HCEC 1CT (cell line): ENCODE results near the gene PSMA5.
"Not testable (repeated sequence)": the region's sequence is repeated elsewhere in the genome, so short reads cannot be mapped to it uniquely, and the experiment has no call there.

Experiments
- DNase-seq: peaks from one replicate; pipeline ENCODE4 v3.0.0-alpha.2; 2017

The PSMA5 gene

DNA sequence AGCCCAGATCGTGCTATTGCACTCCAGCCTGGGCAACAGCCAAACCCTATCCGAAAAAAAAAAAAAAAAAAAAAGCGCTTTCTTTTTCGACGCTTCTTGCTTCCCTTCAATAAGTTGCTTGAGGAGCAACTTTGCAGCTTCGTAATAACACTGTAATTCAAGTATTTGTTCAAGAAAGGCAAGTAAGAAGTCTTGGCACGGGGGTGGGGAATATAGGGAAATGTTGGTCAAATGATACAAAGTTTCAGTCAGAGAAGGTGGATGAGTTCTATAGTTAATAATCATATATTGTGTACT lies 871 bp upstream of the PSMA5 start:
- no peak for DNase-seq

DNA sequence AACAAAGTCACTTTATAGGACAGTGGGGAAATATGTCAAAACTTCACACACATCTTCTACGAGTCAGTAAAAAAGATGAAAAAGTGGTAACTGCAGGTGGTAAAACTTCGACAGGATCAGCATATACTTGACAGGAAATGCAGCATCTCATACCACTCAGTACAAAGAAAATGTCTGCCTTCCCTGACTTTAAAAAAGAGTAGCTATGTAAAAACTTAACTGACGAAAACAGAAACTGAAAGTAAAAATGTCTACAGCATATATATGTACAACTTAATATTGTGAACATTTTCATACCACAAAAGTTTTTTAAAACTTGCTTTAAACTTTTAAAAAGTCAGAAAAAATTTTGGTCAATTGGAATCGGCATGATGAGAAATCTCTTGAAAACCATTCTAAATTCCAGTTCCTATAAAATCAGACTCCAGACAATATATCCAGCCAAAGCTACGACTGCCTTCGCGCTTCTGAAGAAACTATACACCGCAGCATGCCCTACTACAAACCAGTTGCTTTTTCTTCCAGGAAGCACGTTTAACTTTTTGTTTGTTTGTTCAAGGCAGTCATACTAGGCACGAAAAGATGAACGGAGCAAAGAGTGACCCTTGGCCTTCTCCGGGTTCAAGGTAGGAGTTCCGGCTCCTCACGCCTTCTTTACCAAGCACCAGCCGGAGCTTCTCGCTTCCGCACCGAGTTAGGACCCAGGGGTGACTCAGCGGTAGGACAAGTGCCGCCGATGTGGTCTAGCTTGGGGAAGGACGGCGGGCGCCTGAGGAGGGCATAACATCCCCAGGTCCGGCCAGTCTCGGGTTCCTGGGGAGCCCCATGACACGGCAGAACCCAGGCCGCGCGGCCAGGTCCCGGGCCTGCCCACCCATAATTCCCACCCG lies 612 bp downstream of the PSMA5 start:
- DNase-seq: peak; percentile 67

DNA sequence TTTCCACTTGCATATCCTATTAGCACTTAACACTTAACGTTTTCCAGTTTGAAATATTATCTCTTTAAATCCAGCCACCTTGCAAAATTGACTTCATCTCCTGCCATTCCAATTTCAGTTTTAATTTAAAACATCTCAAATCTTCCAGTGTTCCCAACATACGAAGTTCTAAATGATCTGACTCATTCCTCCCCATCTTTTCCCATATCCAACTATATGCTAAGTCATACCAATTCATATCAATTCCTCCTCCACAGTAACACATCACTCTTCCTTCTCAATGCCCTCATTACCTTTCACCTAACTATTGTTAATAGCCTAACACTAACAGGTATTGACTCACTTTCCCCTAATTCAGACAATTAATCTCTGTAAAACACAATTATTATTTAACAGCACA lies 2.8 kb downstream of the PSMA5 start:
- no peak for DNase-seq

DNA sequence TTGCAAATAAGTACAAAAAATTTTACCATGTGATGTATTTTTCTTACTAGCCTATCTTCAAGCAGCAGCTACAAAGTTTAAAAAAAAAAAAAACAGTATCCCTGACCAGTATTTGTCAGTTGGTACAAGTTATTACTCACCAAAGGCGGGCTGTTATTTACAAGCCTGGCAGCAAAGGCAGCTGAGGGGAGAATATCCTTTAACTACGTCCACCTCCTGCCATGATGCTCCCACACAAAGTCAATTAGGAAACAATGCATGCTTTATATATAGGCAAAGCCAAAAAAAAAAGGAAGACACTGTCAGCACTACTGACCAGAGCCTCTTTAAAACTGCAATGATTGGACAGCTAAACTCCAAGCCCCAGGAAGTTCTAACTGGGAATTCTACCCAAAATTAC lies 13.7 kb downstream of the PSMA5 start:
- DNase-seq: no peak

DNA sequence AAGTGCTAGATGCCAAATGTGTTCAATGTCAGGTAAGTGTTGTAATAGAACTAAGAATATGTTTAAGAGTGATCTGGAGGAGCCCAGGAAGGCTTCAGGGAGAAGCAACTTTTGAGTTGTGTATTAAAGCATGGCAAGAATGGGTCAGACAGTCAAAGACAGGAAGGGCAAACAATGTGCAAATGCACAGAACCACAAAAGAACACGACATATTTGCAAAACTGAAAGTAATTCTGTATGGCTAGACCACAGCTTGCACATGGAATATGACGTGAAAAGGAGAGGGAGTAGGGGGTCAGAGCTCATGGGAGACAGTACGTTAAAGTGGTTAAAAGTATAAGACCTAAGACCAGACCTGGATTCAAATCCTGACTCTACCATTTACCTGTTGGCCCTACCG lies 21.4 kb downstream of the PSMA5 start:
- DNase-seq: no peak

DNA sequence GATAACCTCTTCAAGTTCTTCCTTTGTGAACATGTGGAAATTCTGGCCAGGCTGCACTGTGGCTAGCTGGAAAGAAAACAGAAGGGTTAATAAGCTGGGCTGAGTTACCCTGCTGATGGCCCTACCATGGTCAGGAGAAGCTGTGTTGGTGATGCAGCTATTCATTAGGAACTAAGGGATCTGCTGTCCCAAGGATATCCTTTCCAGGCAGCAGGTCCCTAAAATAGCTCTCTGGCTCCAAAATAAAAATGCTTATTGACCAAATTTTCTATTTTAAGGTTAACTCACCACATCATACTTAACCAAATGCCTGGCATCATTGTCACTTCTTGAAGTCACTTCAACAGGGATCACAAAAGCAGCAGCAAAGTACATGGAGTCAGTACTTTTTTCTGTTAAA lies 24.2 kb downstream of the PSMA5 start:
- DNase-seq: no peak

DNA sequence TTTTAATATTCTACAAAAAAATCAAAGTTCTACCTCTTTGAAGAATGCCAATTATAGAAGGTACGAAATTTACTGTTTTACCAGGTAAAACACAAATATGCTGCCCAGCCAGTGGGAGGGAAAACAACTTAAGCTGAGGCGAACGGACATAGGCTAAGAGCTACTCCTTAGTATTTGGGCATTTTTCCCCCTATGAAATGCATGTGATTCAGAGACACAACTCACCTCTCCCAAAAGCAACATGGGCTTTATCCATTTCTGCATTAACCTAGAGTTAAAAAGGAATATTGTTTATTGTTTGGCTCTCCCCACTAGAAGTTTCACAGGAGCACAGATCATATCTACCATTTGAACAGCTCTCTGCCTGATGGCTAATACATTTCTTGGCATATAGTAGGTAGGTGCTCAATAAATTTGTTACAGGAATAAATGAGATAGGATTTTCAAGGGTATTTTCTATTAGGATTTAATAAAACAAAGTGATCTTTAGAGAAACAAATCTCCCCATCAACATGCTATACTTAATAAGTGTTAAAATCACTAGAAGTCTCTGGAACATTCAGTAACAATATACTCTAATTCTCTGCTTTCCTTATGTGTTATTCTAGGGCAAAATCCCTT lies 26.1 kb downstream of the PSMA5 start:
- no peak for DNase-seq

DNA sequence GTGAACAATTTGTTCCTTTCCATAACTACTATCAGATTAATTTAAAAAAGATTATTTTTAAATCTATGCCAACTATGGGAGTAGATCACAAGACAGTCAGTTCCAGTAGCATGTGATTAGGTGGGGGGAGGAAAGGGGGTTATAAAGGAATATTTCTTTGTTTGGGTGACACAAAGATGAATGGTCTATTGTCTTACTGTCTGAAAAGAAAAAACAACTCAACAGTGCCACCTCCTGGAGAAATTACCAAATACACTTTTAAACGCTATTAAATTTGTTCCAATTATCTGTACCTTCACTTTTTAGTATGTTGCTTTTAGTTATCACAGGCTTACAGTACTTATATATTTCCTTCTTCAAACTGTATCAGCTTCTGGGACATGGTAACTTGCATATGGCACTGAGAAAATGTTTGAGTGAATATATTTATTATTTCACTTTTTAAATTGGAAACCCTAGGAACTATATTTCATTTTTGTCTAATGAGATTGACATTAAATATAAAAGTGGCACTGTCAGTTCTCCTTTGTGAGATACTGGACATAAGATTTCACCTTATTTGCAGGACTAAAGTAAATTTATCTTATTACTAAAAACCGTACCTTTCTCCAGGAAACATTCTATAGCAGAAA lies 26.8 kb downstream of the PSMA5 start:
- DNase-seq: peak; percentile 47

DNA sequence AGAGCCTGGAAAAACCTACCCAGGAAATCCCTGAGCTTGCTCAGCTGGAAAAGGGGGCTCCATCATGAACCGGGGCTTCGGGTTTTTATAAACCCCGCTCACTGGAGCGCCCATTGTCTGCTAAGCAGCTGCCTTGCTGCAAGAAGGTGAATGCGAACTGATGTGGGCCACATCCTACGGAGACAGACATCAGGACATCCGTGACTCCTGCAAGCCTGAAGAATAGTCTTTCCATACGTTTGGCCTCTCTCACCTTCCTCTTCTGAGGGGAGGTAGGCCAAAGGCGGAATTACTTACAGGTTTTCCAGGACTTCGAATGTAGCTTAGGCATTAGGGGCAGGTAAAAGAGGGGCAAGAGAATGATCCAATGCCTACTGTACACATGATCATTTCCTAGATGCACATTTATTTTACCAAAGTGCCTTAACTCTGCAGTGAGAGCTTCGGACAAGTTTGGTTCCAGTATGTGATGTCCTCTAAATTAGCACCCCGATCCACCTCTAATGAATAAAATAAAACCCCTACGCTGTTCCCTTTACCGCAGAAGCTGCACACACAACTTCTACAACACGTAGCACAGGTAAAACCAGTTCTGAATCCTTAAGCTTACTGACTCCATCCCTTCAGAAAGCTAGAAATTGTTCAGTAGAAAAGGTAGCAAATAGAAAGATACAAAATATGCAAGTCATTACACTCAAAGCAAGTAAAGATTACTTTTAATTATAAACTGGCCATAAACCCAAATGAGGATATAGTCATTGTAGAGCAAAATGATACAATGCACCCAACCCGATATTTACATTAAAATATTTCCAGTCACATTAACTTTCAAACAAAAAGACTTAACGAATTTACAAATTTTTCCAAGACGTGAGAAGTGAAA lies 27.7 kb downstream of the PSMA5 start:
- no peak for DNase-seq

DNA sequence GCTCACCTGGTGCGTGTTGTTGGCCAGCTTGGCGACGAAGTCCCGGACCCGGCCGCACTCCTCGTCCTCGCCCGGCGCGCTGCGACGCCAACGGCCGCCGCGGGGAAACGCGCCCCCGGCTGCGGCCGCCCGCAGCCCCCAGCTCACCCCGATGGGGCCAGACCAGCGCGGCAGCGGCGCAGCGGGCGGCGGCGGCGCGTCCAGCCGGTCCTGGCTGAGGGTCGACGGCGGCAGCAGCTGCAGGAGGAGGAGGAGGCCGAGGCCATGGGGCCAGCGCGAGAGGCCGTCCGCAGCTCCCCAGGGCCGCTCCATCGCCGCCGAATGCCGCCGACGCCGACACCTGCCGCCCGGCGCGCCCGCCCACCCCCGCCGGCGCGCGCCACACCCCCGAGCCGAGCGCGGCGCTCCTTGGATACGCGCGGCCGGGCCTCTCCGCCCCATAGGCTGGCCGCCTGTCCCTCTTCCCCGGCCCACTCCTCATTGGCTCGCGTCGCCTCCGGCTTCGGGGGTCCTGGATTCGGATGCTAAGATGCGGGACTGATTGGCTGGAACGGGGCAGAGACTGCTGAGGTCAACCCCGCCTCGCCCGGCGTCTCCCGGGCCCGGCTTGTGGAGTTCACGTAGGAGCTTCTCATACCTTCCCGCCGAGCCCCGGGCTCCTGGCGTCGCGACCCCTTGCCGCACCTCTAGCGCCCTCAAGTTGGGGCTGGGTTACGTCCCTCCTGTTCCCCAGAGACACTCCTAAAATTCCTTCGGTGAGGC lies 28.5 kb downstream of the PSMA5 start, which contains the start of gene SORT1:
Gene SORT1 (minus strand): TSS at position 338 of the 762 bp plus-strand sequence. CDS start 26 bp downstream, at position 312.
- DNase-seq: peak; percentile 88

DNA sequence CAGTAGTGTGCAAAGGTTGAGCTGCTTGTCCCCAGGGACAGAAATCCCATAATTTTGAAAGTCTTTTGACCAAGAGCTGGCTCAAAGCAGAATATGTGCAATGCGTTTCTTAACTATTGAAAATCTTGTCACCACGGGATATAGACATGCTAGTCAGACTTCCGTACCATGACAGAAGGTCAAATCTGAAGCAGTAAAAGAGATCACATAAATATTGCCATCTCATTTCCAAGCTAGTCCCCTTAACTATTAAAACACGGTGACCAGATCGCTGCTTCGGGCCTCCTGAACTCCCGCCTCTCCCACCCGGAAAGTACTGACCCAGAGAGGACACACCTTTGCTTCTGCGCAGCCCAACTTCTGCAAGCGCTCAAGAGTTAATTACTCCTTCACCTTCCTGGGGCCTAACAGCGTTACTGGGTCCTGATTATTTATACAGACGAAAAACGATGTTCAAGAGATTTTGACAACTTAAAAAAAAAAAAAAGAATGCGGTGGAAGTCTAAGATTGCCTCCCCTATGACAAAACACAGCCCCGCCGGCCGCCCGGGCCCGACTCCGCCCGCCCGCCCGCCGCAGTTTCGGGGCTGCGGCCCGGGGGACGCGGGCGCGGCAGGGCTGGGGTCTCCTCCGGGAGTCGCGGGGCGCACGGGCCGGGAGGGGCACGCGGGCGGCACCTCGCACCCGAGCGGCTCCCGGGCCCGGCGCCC lies 29.2 kb downstream of the PSMA5 start:
- no peak for DNase-seq

DNA sequence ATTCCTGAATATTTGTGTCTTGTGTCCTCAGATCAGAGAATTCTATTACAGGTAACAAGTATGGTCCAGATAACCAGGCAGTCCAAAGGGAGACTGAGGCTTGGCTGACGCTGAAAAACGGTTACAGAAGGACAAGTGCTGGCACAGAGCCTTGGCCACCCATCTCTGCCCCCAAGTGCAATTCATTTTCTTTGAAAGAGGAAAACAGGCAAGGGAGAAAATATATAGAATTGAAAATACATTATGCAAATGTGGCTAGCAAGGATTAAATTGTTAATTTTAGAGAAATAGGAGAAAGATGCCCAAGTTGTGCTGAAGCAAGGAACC lies 29.8 kb downstream of the PSMA5 start:
- DNase-seq: no peak

DNA sequence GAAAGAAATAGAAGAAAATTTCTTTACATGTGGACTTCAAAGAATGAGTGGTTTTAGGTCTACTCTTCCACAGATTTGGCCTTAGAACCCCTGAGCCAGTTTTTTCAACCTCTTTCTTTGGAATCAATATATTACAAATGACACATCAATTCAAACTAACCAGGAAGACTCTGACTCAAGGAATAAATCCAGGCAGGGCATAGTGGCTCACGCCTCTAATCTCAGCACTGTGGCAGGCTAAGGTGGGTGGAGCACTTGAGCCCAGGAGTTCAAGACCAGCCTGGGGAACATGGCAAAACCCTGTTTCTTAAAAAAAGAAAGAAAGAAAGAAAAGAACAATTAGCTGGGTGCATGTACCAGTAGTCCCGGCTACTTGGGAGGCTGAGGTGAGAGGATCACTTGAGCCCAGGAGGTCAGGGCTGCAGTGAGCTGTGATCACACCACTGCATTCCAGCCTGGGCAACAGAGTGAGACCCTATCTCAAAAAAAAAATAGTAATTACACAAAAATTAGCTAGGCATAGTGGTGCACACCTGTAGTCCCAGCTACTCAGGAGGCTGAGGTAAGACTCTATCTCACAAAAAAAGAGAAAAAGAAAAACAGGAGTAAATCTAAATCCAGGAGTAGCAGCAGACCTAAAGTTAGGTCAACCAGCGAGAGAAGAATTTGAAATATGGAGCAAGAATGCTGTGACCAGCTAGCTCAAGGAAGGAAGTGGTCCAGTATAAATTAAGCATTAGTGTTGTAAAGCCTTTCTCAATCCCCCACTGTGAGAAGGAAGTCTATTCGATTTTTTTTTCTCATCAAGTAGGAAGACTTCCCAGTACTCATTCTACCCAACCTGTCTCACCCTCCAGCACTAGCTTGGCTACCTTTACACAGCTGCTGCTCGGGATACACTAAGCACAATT lies 30.4 kb downstream of the PSMA5 start:
- DNase-seq: peak; percentile 68

DNA sequence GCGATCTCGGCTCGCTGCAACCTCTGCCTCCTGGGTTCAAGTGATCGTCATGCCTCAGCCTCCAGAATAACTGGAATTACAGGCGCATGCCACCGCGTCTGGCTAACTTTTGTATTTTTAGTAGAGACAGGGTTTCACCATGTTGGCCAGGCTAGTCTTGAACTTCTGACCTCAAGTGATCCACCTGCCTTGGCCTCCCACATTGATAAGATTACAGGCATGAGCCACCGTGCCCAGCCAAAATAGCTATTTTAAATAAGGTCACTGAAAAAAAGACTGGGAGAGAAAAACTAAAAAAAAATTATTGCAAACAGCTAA lies 31.0 kb downstream of the PSMA5 start:
- not testable (repeated sequence) for DNase-seq

DNA sequence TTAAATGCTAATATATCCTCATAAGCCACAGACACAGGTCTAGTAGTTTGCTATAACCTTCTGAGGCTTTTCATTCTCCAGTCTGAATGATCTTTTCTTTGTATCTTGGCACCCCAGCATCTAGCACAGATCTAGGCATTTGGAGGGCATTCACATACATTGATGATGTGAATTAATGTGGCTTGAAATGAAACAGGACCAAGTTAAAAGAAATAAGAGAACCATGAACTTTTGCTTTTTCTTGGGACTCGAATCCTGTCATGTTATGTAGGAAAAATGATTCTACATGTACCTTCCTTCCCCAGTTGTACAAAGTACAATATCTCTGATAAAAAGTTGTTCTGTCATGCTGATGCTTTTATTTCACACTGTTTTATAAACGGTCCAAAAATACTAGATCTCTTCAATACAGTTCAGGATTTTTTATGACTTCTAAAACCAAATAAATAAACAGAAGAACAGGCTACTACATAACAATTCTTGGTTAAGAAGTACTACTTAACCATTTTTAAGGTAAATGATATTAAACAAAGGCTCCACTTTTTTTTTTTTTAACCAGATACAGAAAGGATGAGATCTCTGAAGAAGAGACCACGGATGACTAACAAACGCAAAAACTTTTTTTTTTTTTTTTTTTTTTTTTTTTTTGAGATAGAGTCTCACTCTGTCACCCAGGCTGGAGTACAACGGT lies 31.5 kb downstream of the PSMA5 start:
- no peak for DNase-seq

DNA sequence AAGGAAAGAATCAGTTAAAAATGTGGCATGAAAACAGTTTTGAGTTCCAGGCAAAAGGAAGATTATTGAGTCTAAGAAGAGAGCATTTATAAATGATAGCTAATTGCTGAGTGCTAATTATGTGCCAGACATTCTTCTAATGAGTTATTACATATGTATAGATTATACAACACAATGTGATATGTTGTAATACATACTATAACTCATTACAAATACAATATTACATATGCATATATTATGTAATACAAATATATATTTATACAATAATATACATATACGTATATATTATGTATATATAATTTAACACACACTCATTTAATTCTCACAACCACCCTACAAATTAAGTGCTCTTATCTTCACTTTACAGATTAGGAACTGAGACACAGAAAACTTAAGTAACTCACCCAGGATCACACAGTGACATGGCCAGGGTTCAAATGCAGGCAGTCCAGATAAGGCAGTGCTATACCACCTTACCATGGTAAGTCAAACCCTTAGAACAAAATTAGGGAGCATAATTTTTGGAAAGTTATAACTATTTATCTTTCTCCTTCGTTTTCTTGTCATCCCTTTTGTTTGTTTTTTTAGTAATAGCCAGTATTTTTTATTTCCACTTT lies 32.5 kb downstream of the PSMA5 start:
- DNase-seq: no peak

DNA sequence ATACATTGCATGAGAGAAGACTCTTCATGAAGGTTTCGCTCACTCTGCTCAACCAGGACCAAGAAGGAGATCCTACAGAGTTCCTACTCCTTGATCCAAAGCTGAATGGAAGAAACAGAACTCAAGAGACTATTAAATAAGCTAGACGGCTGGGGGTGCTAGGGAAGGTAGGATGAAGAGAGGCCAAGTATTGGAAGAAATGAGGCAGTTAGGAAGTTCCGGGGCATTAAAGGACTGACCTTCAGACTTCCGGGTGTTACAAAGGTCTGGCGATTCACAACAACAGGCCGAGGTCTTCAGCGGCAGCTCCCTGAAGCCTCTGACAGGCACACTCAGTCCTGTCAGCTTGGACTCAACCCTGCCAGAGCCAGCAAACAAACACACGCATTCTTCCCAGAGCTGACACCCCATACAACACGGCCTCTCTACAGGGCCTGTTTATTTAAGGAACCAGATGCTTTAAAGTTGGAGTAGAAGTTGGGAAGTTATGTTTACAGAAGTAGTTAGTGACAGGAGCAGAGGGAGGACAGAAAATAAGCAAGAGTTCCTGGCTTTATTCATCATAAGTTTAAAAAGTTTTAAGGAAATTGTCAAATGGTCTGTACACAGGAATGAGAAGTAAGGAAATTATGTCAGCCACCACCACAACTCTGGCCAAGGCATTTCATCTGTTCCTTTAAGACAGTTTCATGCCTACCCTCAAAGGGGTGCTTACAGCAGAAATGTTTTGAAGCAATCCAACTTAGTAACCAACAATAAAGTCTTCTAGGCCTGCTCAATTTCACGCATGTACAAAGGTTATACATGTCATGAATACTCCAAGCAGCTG lies 33.2 kb downstream of the PSMA5 start:
- peak; percentile 76 for DNase-seq

DNA sequence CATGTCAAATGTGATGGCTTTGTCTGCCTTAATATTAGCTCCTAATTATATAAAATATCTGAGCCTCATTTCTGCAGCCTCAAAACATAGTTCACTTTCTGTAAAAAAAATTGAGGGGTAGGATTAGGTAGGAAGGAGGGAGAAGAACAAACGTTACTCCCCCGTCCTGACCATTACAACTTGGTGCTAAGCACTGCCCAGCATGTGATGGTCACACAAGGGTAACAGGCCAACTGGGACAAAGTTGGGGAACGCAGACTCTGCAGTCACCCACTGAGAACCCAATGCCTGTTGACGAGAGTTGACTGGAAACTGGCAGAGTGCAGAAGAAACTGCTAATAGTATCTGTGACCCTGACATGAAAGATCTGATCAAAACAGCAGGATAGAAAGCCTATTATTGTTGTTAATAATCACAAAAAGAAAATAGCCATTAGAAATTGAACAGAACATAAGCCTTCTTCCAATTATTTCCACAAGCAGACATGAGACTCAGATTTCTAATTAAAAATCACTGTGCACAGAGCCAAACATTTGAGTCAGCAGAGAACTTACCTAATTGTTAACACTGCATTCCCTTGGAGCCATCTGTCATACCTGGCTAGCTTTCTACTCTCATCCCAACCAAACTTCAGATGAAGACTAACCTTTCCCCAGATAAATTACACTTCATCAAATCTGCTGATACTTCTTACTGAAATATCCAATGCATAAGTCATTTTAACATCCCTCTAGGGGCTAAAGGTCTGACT lies 34.0 kb downstream of the PSMA5 start:
- DNase-seq: no peak
